Adipocyte (in vitro differentiated cells): ENCODE data around the gene ARHGAP26.
"Not testable (repeated sequence)": the region's sequence is repeated elsewhere in the genome, so short reads cannot be mapped to it uniquely, and the experiment has no call there.

Experiments
- DNase-seq: peaks from one replicate; pipeline ENCODE4 v3.0.0-alpha.2; 2015; ENCODE audit warnings: low read depth
- H3K27me3 ChIP-seq: replicated peaks from 2 replicates; pipeline ENCODE4 v1.7.0; 2013; ENCODE audit warnings: mild to moderate bottlenecking, low read length, moderate library complexity; ENCODE audit not compliant: control insufficient read depth, insufficient read depth
- H3K36me3 ChIP-seq: 2 replicates; pipeline ENCODE4 v1.7.0; 2013; ENCODE audit warnings: low read length, mild to moderate bottlenecking, moderate library complexity; ENCODE audit not compliant: control insufficient read depth, insufficient read depth, severe bottlenecking
- H3K4me1 ChIP-seq: 2 replicates; pipeline ENCODE4 v1.7.0; 2013; ENCODE audit warnings: mild to moderate bottlenecking, low read length, moderate library complexity; ENCODE audit not compliant: control insufficient read depth, insufficient read depth
- H3K4me3 ChIP-seq: 2 replicates; pipeline ENCODE4 v1.7.0; 2013; ENCODE audit warnings: mild to moderate bottlenecking, low read length, moderate library complexity
- H3K9ac ChIP-seq: 2 replicates; pipeline ENCODE4 v1.7.0; 2013; ENCODE audit warnings: mild to moderate bottlenecking, low read length, moderate library complexity
- H3K9me3 ChIP-seq: 2 replicates; pipeline ENCODE4 v1.7.0; 2013; ENCODE audit warnings: mild to moderate bottlenecking, low read length, moderate library complexity; ENCODE audit not compliant: control insufficient read depth

Gene ARHGAP26

DNA sequence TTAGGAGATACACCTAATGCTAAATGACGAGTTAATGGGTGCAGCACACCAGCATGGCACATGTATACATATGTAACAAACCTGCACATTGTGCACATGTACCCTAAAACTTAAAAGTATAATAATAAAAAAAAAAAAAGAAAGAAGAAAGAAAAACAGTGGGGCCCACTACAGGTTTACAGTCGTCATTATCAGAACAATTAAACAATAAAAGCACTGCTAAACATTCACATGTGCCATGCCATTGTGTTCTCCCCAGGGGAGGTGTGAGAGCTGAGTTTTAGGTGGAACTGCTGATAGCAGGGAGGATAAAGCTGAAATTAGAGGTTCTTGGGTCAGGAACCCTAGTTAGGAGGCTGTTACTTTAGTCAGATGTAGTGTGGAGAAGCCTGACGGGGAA lies 348.6 kb downstream of the ARHGAP26 start:
- H3K9me3 ChIP-seq, H3K4me1 ChIP-seq, DNase-seq, H3K27me3 ChIP-seq, H3K4me3 ChIP-seq, H3K36me3 ChIP-seq, H3K9ac ChIP-seq: not testable (repeated sequence)

DNA sequence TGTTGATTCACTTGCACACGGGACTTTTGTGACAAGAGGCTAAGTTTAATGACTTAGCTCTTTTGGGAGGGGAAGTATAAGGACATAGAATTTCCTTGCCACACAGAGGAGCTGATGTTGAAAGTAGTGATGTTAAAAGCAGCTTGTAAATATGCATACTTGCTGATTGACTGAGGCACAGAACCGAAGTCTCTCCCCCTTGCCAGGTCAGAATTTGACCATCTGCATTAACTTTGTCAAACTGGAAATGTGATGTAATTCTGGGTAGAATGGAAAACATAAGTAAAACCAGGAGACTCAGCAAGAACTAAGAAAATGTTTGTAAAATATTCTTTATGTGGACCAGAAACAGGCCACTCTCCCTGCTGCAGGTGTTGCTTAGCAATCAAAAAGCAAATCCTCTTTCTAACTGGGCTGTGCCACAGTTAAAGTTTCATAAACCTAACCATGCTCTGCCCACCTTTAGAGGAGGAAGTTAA lies 349.2 kb downstream of the ARHGAP26 start:
- DNase-seq, result peak; percentile 45
- Histone ChIP-seq H3K36me3 (no peaks in the 10 kb centered on the region), H3K4me3 (no peak overlapping the region), H3K27me3 (no peaks in the 10 kb centered on the region), H3K4me1 (peaks cover 7% of the 10 kb centered on the region), H3K9me3 (no peaks in the 10 kb centered on the region), H3K9ac (no peak overlapping the region)

DNA sequence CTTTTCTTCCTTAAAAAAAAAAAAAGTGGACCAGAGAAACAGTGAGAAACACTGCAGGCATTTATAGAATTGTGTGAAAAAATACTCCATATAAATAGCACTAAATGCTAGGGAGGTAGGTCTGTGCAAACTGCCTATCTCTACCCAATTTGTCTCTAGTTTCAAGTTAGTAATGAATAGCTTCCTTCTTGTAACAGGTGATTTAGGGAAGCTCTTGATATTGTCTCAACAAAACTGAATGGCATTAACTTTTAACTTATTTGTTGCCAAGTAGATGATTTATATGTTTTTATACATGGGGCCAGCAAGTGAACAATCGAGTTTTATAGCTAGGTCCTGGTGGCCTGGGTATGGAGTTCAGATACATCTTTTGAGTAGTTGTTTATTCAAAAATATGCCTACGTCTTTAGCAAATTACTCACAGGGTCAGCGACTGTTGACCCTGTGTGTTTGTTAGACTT lies 349.7 kb downstream of the ARHGAP26 start:
- no peak overlapping the region for H3K9ac ChIP-seq
- H3K36me3 ChIP-seq, result no peaks in the 10 kb centered on the region
- peaks cover 7% of the 10 kb centered on the region for H3K4me1 ChIP-seq
- H3K27me3 ChIP-seq, result no peaks in the 10 kb centered on the region
- H3K4me3 ChIP-seq, result no peak overlapping the region
- no peak for DNase-seq
- H3K9me3 ChIP-seq, result no peaks in the 10 kb centered on the region

- Histone ChIP-seq H3K4me3 (no peak overlapping the region), H3K27me3 (no peaks in the 10 kb centered on the region), H3K36me3 (no peaks in the 10 kb centered on the region), H3K4me1 (peaks cover 7% of the 10 kb centered on the region), H3K9ac (no peak overlapping the region), H3K9me3 (no peaks in the 10 kb centered on the region)
- no peak for DNase-seq
Measured at GRCh38 chr5:143120460-143121134, 350.4 kb downstream of the ARHGAP26 start.

GRCh38 chr5:143121135-143121475 lies 350.9 kb downstream of the ARHGAP26 start:
- H3K36me3 ChIP-seq, result no peaks in the 10 kb centered on the region
- no peaks in the 10 kb centered on the region for H3K27me3 ChIP-seq
- H3K4me1 ChIP-seq, result peaks cover 11% of the 10 kb centered on the region
- no peaks in the 10 kb centered on the region for H3K9me3 ChIP-seq
- no peak overlapping the region for H3K4me3 ChIP-seq
- H3K9ac ChIP-seq, result no peak overlapping the region
- no peak for DNase-seq

DNA sequence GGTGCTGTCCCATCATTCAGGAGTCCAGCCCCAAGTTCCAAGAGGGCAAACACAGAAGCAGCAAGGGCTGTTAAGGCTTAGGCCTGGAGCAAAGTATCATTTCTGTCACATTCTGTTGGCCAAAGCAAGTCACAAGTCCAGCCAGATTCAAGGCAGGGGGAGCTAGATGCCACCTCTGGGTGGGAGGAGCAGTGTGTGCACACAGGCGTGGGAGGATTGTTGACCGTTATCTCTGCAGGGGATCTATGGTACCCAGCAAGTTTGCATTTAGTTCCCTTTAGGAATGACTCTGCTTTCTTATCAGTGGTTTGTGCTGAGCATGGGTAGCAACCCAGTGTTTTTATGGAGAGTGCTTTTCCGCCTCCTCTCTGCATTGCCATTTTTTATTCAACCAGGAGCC lies 354.4 kb downstream of the ARHGAP26 start:
- Histone ChIP-seq H3K9me3 (no peaks in the 10 kb centered on the region), H3K36me3 (no peaks in the 10 kb centered on the region), H3K27me3 (no peaks in the 10 kb centered on the region), H3K4me1 (peaks cover 14% of the 10 kb centered on the region), H3K9ac (no peak overlapping the region), H3K4me3 (no peak overlapping the region)
- no peak for DNase-seq

DNA sequence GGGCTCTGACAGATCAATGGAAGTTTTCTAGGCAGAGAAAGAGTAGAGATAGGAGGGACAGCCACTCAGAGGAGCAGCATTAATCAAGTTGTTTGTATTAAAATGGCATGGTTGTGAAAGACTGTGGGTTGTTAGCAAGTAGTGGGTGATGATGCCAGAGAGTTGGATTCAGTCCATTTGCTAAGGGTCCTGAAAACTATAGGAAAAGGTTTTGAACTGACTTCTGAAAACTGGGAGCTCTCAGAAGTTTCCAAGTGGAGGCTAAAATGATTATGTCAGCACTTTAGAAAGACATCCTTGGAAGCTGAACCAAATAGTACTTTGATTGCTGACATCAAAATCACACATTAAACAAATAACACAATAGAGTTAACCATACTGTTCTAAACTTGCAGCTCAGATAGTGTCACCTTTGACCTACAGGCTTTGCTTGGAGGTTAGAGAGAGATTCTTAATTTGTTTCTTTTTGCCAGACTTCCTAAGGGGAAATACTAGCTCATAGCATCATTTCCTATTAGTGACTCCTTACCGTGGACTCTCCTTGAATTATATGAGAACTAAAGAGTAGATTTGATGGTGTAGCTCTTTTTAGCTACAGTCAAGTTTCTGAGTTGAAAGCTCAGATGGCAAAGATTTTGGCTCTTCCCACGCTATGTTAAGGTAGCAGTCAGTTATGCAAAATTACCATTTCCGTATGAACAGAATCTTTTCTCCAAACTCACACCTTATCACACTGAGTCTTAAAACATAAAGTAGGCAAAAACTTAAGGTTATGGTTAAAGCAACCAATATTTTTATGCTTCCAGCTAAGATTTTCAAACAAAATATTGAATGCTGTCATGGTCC lies 356.2 kb downstream of the ARHGAP26 start:
- no peak for DNase-seq
- Histone ChIP-seq H3K4me3 (no peak overlapping the region), H3K27me3 (no peaks in the 10 kb centered on the region), H3K9me3 (no peaks in the 10 kb centered on the region), H3K9ac (no peak overlapping the region), H3K36me3 (no peaks in the 10 kb centered on the region), H3K4me1 (peaks cover 14% of the 10 kb centered on the region)

DNA sequence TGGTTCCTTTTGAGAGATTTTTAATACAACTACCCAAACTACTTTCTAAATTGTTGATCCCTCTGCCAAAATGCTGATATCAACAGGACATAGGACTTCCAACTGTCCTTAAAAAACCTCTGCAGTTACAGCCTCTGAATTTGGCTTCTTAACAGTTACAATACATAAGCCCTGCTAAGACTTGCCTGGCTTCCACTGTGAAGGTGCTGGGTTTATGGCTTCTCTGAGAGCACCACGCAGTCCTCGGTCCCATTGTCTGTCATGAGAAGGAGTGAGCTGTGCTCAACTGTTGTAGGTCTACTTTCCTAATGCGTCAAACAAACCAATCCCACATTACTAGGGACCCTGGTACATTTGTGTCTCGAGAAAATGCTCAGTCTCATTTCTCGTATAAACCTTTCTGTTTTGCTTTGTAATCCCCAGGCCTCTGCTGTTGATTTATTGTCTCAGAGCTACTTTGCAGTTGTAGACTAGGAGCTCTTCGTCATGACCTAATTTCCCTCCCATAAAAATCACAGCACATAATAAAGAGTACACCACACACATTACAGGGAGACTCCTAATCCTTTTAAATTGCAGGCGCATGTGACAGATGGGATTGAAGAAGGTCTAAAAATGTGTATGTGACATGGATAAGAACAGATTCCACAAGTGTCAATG lies 358.4 kb downstream of the ARHGAP26 start:
- no peaks in the 10 kb centered on the region for H3K9me3 ChIP-seq
- H3K4me3 ChIP-seq, result no peak overlapping the region
- H3K4me1 ChIP-seq, result peaks cover 18% of the 10 kb centered on the region
- DNase-seq, result no peak
- no peaks in the 10 kb centered on the region for H3K36me3 ChIP-seq
- no peaks in the 10 kb centered on the region for H3K27me3 ChIP-seq
- no peak overlapping the region for H3K9ac ChIP-seq

GRCh38 chr5:143129203-143129602 lies 359.0 kb downstream of the ARHGAP26 start:
- no peaks in the 10 kb centered on the region for H3K27me3 ChIP-seq
- no peak for DNase-seq
- H3K9me3 ChIP-seq, result no peaks in the 10 kb centered on the region
- H3K9ac ChIP-seq, result no peak overlapping the region
- H3K4me3 ChIP-seq, result no peak overlapping the region
- H3K36me3 ChIP-seq, result no peaks in the 10 kb centered on the region
- H3K4me1 ChIP-seq, result peaks cover 24% of the 10 kb centered on the region

GRCh38 chr5:143129910-143130612 lies 359.9 kb downstream of the ARHGAP26 start:
- Histone ChIP-seq H3K4me3 (no peak overlapping the region), H3K4me1 (peaks cover 25% of the 10 kb centered on the region), H3K9me3 (no peaks in the 10 kb centered on the region), H3K9ac (no peak overlapping the region), H3K27me3 (no peaks in the 10 kb centered on the region), H3K36me3 (no peaks in the 10 kb centered on the region)
- no peak for DNase-seq
